Measurements from ENCODE around the gene SUGP1. TPM values are rescaled to one million over a fixed set of nuclear protein-coding genes. Genes with fewer than 3 reads are reported as not detected.

The SUGP1 gene
- 10 to 100 TPM; 63.1 to 67.1 TPM for total RNA-seq

GRCh38 chr19:19320361-19321140 lies at the start of gene SUGP1, which contains the start of gene MAU2:
TSS of gene SUGP1 (minus strand) at chr19:19320509. CDS start at chr19:19320496, 13 bp downstream.
TSS of gene MAU2 (plus strand) at chr19:19320829. CDS start at chr19:19320860, 31 bp downstream.
- Mint-ChIP-seq H3K9me3 (no peaks in the 10 kb centered on the region), H3K36me3 (ENCODE audit: low read depth) (peaks cover 33% of the 10 kb centered on the region), H3K27ac (peak within 1 kb of the TSS; percentile 98), H3K27me3 (no peaks in the 10 kb centered on the region), H3K4me1 (peaks cover 41% of the 10 kb centered on the region), H3K4me3 (peak within 1 kb of the TSS; percentile 95)
- CTCF ChIA-PET = no interaction called here
- DNase-seq = peak; percentile 94
- POLR2A ChIA-PET = interaction anchor here (0.8 to 0.9 kb wide), 2 partner anchors 12 to 22 kb away, joined by 3 read pairs; no protein-coding TSS in a partner anchor

GRCh38 chr19:19368087-19368486 lies 47.8 kb upstream of the SUGP1 start:
- no peak overlapping the region for H3K4me3 Mint-ChIP-seq
- H3K4me1 Mint-ChIP-seq = peaks cover 24% of the 10 kb centered on the region
- CTCF ChIA-PET = interaction anchor here (1.3 to 10.8 kb wide), 3 partner anchors 108 to 123 kb away, joined by 4 to 155 read pairs (median 5); no protein-coding TSS in a partner anchor
- no peaks in the 10 kb centered on the region for H3K36me3 Mint-ChIP-seq (ENCODE audit: low read depth)
- no peaks in the 10 kb centered on the region for H3K27me3 Mint-ChIP-seq
- POLR2A ChIA-PET = interaction anchor here (7.9 kb wide), 1 partner anchor 122 kb away, joined by 79 read pairs; no protein-coding TSS in a partner anchor
- H3K27ac Mint-ChIP-seq = no peak overlapping the region
- no peak for DNase-seq
- no peaks in the 10 kb centered on the region for H3K9me3 Mint-ChIP-seq

GRCh38 chr19:19366434-19367396 lies 46.4 kb upstream of the SUGP1 start:
- Mint-ChIP-seq H3K4me1 (peaks cover 19% of the 10 kb centered on the region), H3K27me3 (no peaks in the 10 kb centered on the region), H3K36me3 (ENCODE audit: low read depth) (no peaks in the 10 kb centered on the region), H3K27ac (peak overlapping the region; percentile 61), H3K4me3 (peak overlapping the region; percentile 17), H3K9me3 (no peaks in the 10 kb centered on the region)
- POLR2A ChIA-PET = interaction anchor here (0.8 to 7.9 kb wide), 3 partner anchors 110 to 127 kb away, joined by 3 to 79 read pairs (median 5); no protein-coding TSS in a partner anchor
- DNase-seq = peak; percentile 81
- CTCF ChIA-PET = interaction anchor here (0.6 to 10.8 kb wide), 6 partner anchors 19 to 124 kb away, joined by 3 to 155 read pairs (median 7); partner anchors contain the start of gene GATAD2A

- CTCF ChIA-PET = interaction anchor here (0.7 to 10.8 kb wide), 6 partner anchors 11 to 198 kb away, joined by 3 to 155 read pairs (median 4); no protein-coding TSS in a partner anchor
- H3K36me3 Mint-ChIP-seq (ENCODE audit: low read depth) = peaks cover 7% of the 10 kb centered on the region
- H3K4me1 Mint-ChIP-seq = peaks cover 39% of the 10 kb centered on the region
- no peak overlapping the region for H3K4me3 Mint-ChIP-seq
- no peaks in the 10 kb centered on the region for H3K27me3 Mint-ChIP-seq
- POLR2A ChIA-PET = interaction anchor here (1.0 to 7.9 kb wide), 2 partner anchors 128 to 154 kb away, joined by 5 to 79 read pairs; partner anchors contain the start of genes NDUFA13 and TSSK6
- no peaks in the 10 kb centered on the region for H3K9me3 Mint-ChIP-seq
- H3K27ac Mint-ChIP-seq = no peak overlapping the region
- no peak for DNase-seq
Observed at GRCh38 chr19:19362075-19362474, 41.8 kb upstream of the SUGP1 start.

- no peaks in the 10 kb centered on the region for H3K27me3 Mint-ChIP-seq
- peak; percentile 79 for DNase-seq
- POLR2A ChIA-PET = interaction anchor here (1.0 to 7.9 kb wide), 3 partner anchors 129 to 540 kb away, joined by 3 to 79 read pairs (median 5); partner anchors contain the start of genes NDUFA13 and TSSK6
- peak overlapping the region; percentile 14 for H3K27ac Mint-ChIP-seq
- H3K9me3 Mint-ChIP-seq = no peaks in the 10 kb centered on the region
- H3K36me3 Mint-ChIP-seq (ENCODE audit: low read depth) = peaks cover 7% of the 10 kb centered on the region
- H3K4me1 Mint-ChIP-seq = peaks cover 31% of the 10 kb centered on the region
- no peak overlapping the region for H3K4me3 Mint-ChIP-seq
- CTCF ChIA-PET = interaction anchor here (0.7 to 10.8 kb wide), 8 partner anchors 9 to 197 kb away, joined by 3 to 155 read pairs (median 4); no protein-coding TSS in a partner anchor
Observed at GRCh38 chr19:19361075-19361594, 40.8 kb upstream of the SUGP1 start.

- Mint-ChIP-seq H3K27me3 (no peaks in the 10 kb centered on the region), H3K36me3 (ENCODE audit: low read depth) (peaks cover 24% of the 10 kb centered on the region), H3K9me3 (no peaks in the 10 kb centered on the region), H3K4me1 (peaks cover 24% of the 10 kb centered on the region), H3K4me3 (no peak overlapping the region), H3K27ac (no peak overlapping the region)
- CTCF ChIA-PET = no interaction called here
- POLR2A ChIA-PET = interaction anchor here (1.1 kb wide), 1 partner anchor 132 kb away, joined by 3 read pairs; no protein-coding TSS in a partner anchor
- no peak for DNase-seq
Observed at GRCh38 chr19:19356901-19357566, 36.7 kb upstream of the SUGP1 start.

GRCh38 chr19:19356500-19356899 lies 36.2 kb upstream of the SUGP1 start:
- CTCF ChIA-PET = no interaction called here
- no peak for DNase-seq
- POLR2A ChIA-PET = interaction anchor here (1.1 kb wide), 1 partner anchor 133 kb away, joined by 3 read pairs; no protein-coding TSS in a partner anchor

GRCh38 chr19:19355606-19356139 lies 35.4 kb upstream of the SUGP1 start:
- peaks cover 26% of the 10 kb centered on the region for H3K36me3 Mint-ChIP-seq (ENCODE audit: low read depth)
- H3K4me3 Mint-ChIP-seq = no peak overlapping the region
- ChIA-PET CTCF (no interaction called here), POLR2A (no interaction called here)
- H3K27me3 Mint-ChIP-seq = no peaks in the 10 kb centered on the region
- DNase-seq = no peak
- H3K4me1 Mint-ChIP-seq = peaks cover 15% of the 10 kb centered on the region
- H3K9me3 Mint-ChIP-seq = no peaks in the 10 kb centered on the region
- no peak overlapping the region for H3K27ac Mint-ChIP-seq

More at GRCh38 chr19:19356500-19356899, 36.2 kb upstream of the SUGP1 start:
- H3K4me3 Mint-ChIP-seq = no peak overlapping the region
- H3K9me3 Mint-ChIP-seq = no peaks in the 10 kb centered on the region
- H3K27ac Mint-ChIP-seq = no peak overlapping the region
- H3K36me3 Mint-ChIP-seq (ENCODE audit: low read depth) = peaks cover 26% of the 10 kb centered on the region
- H3K4me1 Mint-ChIP-seq = peaks cover 21% of the 10 kb centered on the region
- H3K27me3 Mint-ChIP-seq = no peaks in the 10 kb centered on the region

- H3K4me3 Mint-ChIP-seq = no peak overlapping the region
- H3K36me3 Mint-ChIP-seq (ENCODE audit: low read depth) = peaks cover 26% of the 10 kb centered on the region
- no peak overlapping the region for H3K27ac Mint-ChIP-seq
- no peak for DNase-seq
- no peaks in the 10 kb centered on the region for H3K9me3 Mint-ChIP-seq
- CTCF ChIA-PET = no interaction called here
- POLR2A ChIA-PET = no interaction called here
- H3K27me3 Mint-ChIP-seq = no peaks in the 10 kb centered on the region
- peaks cover 15% of the 10 kb centered on the region for H3K4me1 Mint-ChIP-seq
Observed at GRCh38 chr19:19354932-19355331, 34.6 kb upstream of the SUGP1 start.

- H3K27me3 Mint-ChIP-seq = no peaks in the 10 kb centered on the region
- H3K9me3 Mint-ChIP-seq = no peaks in the 10 kb centered on the region
- ChIA-PET CTCF (interaction anchor here (0.5 kb wide), 1 partner anchor 72 kb away, joined by 3 read pairs; no protein-coding TSS in a partner anchor), POLR2A (interaction anchor here (1.0 kb wide), 1 partner anchor 11 kb away, joined by 4 read pairs; no protein-coding TSS in a partner anchor)
- peaks cover 13% of the 10 kb centered on the region for H3K4me1 Mint-ChIP-seq
- H3K4me3 Mint-ChIP-seq = no peak overlapping the region
- DNase-seq = no peak
- peaks cover 29% of the 10 kb centered on the region for H3K36me3 Mint-ChIP-seq (ENCODE audit: low read depth)
- no peak overlapping the region for H3K27ac Mint-ChIP-seq
Observed at GRCh38 chr19:19354007-19354406, 33.7 kb upstream of the SUGP1 start.

- ChIA-PET POLR2A (interaction anchor here (1.0 to 1.5 kb wide), 2 partner anchors 11 to 163 kb away, joined by 3 read pairs; partner anchors contain the start of gene NDUFA13), CTCF (no interaction called here)
- Mint-ChIP-seq H3K27me3 (no peaks in the 10 kb centered on the region), H3K9me3 (no peaks in the 10 kb centered on the region), H3K4me3 (no peak overlapping the region), H3K36me3 (ENCODE audit: low read depth) (peaks cover 28% of the 10 kb centered on the region), H3K27ac (no peak overlapping the region), H3K4me1 (peaks cover 4% of the 10 kb centered on the region)
- DNase-seq = no peak
Observed at GRCh38 chr19:19352823-19353222, 32.5 kb upstream of the SUGP1 start.
